ENCODE measurements around the gene ADGRG7.

Gene ADGRG7

GRCh38 chr3:100647171-100647570, 37.8 kb downstream of the ADGRG7 start:
- TF ChIP-seq GATA3 (IDR thresholded peaks at IDR 0.05; ENCODE audit: low read depth, low read length) (no peak), GATA2 (IDR thresholded peaks at IDR 0.05; ENCODE audit: low read depth, low read length) (no peak)

GRCh38 chr3:100647657-100648056, 38.3 kb downstream of the ADGRG7 start:
- TF ChIP-seq GATA2 (IDR thresholded peaks at IDR 0.05; ENCODE audit: low read depth, low read length) (no peak), GATA3 (IDR thresholded peaks at IDR 0.05; ENCODE audit: low read depth, low read length) (no peak)

- TF ChIP-seq GATA2 (IDR thresholded peaks at IDR 0.05; ENCODE audit: low read depth, low read length) (no peak), GATA3 (IDR thresholded peaks at IDR 0.05; ENCODE audit: low read depth, low read length) (no peak)
These were observed 41.5 kb downstream of the ADGRG7 start for GRCh38 chr3:100650651-100651619.

GRCh38 chr3:100653604-100654294, 44.3 kb downstream of the ADGRG7 start:
- no peak for TF ChIP-seq GATA2 (IDR thresholded peaks at IDR 0.05; ENCODE audit: low read depth, low read length)
- TF ChIP-seq GATA3 (IDR thresholded peaks at IDR 0.05; ENCODE audit: low read depth, low read length): no peak

- no peak for TF ChIP-seq GATA3 (IDR thresholded peaks at IDR 0.05; ENCODE audit: low read depth, low read length)
- TF ChIP-seq GATA2 (IDR thresholded peaks at IDR 0.05; ENCODE audit: low read depth, low read length): no peak
These were observed 47.5 kb downstream of the ADGRG7 start for GRCh38 chr3:100656945-100657344.

- TF ChIP-seq GATA2 (IDR thresholded peaks at IDR 0.05; ENCODE audit: low read depth, low read length) (no peak), GATA3 (IDR thresholded peaks at IDR 0.05; ENCODE audit: low read depth, low read length) (no peak)
These were observed 52.9 kb downstream of the ADGRG7 start for GRCh38 chr3:100662113-100662823.

GRCh38 chr3:100665230-100665629, 55.8 kb downstream of the ADGRG7 start:
- TF ChIP-seq GATA2 (IDR thresholded peaks at IDR 0.05; ENCODE audit: low read depth, low read length) (no peak), GATA3 (IDR thresholded peaks at IDR 0.05; ENCODE audit: low read depth, low read length) (no peak)

- TF ChIP-seq GATA3 (IDR thresholded peaks at IDR 0.05; ENCODE audit: low read depth, low read length) (no peak), GATA2 (IDR thresholded peaks at IDR 0.05; ENCODE audit: low read depth, low read length) (no peak)
These were observed 72.1 kb downstream of the ADGRG7 start for GRCh38 chr3:100681496-100681895.

- TF ChIP-seq GATA3 (IDR thresholded peaks at IDR 0.05; ENCODE audit: low read depth, low read length): no peak
- no peak for TF ChIP-seq GATA2 (IDR thresholded peaks at IDR 0.05; ENCODE audit: low read depth, low read length)
These were observed 72.9 kb downstream of the ADGRG7 start for GRCh38 chr3:100682056-100682853.

- no peak for TF ChIP-seq GATA2 (IDR thresholded peaks at IDR 0.05; ENCODE audit: low read depth, low read length)
- no peak for TF ChIP-seq GATA3 (IDR thresholded peaks at IDR 0.05; ENCODE audit: low read depth, low read length)
These were observed 73.7 kb downstream of the ADGRG7 start for GRCh38 chr3:100682854-100683760.

GRCh38 chr3:100693225-100693624, 83.8 kb downstream of the ADGRG7 start:
- TF ChIP-seq GATA2 (IDR thresholded peaks at IDR 0.05; ENCODE audit: low read depth, low read length) (no peak), GATA3 (IDR thresholded peaks at IDR 0.05; ENCODE audit: low read depth, low read length) (no peak)

- TF ChIP-seq GATA2 (IDR thresholded peaks at IDR 0.05; ENCODE audit: low read depth, low read length) (no peak), GATA3 (IDR thresholded peaks at IDR 0.05; ENCODE audit: low read depth, low read length) (no peak)
These were observed 86.3 kb downstream of the ADGRG7 start for GRCh38 chr3:100695696-100696095.

Data from SH-SY5Y (cell line).